Heart left ventricle (tissue), 13 donors: Measurements from ENCODE around the gene SYK.

ENCODE experiments used
- POLR2A ChIP-seq, 2 donors: fragments of 450-650 bp; IDR thresholded peaks; one replicate each; pipeline ENCODE4 v1.6.1; 2017; ENCODE audit warnings: antibody characterized with exemption in 2 of 2, mild to moderate bottlenecking in 2 of 2, moderate library complexity in 2 of 2
- TF ChIP-seq, protein P1 (sequence below), 12 donors: fragments of 200-600 bp; sonication (generic) in 4 of 12; IDR thresholded peaks; one replicate each; pipeline versions ENCODE4 v1.5.0 to v1.8.0; 2018 to 2022; ENCODE audit warnings: antibody characterized with exemption in 12 of 12, mild to moderate bottlenecking in 5 of 12
- donor health status: ischemic (EF 13 %, LVEDD 7.1; RV severe dilation, severe dysfunction).
- donor health status: DM: no; HTN: yes; CAD: no.
- donor health status: DM: no; HTN: no; CAD: no.
- donor health status: ischemic (EF 25% LVEDD 6.9; RV normal size, moderate dysfunction).
- donor health status: ischemic (EF 25% LVEDD 5.7; RV mildly dilated, moderate dysfunction).
- donor health status: ischemic (EF 35%, LVEDD 5.7; RV mildly dilated, moderate dysfunction).
- donor health status: nonischemic (EF 11% LVEDD 7.7; RV severe dilation, severe dysfunction).
- donor health status: DM: yes; HTN: yes; CAD: no.
- donor health status: PGD.
- donor health status: ischemic (EF 29% LVEDD 5.4; RV normal size, mild dysfunction).
- donor health status: nonischemic (EF 23%, LVEDD 6.1; RV moderate dilation, normal function).

DNA sequence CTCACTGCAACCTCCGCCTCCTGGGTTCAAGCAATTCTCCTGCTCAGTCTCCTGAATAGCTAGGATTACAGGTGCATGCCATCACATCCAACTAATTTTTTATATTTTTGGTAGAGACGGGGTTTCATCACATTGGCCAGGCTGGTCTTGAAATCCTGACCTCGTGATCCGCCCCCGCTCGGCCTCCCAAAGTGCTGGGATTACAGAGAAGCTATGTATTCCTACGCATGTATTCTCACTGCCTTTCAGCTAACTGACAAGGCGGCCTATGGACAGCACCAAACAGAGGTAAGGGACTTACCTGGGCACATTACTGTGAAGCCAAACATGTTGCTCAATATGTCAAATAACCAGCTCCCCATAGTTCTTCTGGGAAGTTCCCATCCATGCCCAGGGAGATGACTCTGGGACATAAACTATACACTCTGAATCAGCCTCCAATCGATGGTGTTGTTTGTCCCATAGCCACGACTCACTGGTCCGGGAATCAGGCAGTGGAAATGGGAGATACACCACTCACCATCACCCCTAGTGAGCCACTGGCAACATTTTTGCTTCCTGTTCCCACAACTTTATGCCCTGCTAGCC is 114.6 kb downstream of the SYK start:
- TF ChIP-seq, protein P1, sequence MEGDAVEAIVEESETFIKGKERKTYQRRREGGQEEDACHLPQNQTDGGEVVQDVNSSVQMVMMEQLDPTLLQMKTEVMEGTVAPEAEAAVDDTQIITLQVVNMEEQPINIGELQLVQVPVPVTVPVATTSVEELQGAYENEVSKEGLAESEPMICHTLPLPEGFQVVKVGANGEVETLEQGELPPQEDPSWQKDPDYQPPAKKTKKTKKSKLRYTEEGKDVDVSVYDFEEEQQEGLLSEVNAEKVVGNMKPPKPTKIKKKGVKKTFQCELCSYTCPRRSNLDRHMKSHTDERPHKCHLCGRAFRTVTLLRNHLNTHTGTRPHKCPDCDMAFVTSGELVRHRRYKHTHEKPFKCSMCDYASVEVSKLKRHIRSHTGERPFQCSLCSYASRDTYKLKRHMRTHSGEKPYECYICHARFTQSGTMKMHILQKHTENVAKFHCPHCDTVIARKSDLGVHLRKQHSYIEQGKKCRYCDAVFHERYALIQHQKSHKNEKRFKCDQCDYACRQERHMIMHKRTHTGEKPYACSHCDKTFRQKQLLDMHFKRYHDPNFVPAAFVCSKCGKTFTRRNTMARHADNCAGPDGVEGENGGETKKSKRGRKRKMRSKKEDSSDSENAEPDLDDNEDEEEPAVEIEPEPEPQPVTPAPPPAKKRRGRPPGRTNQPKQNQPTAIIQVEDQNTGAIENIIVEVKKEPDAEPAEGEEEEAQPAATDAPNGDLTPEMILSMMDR (IDR thresholded peaks at IDR 0.05), result no peak
- TF ChIP-seq POLR2A (IDR thresholded peaks at IDR 0.05), result no peak
